ENCODE data around the gene PFDN1. TPM values are rescaled to one million over a fixed set of nuclear protein-coding genes. Genes with fewer than 3 reads are reported as not detected.

Gene PFDN1
- total and polyA plus RNA-seq, 9 of the 15 experiments (the other 6 are each of a cell fraction or from before 2014, with no cell fraction given) = 45.5 to 215 (median 78.0) TPM

DNA sequence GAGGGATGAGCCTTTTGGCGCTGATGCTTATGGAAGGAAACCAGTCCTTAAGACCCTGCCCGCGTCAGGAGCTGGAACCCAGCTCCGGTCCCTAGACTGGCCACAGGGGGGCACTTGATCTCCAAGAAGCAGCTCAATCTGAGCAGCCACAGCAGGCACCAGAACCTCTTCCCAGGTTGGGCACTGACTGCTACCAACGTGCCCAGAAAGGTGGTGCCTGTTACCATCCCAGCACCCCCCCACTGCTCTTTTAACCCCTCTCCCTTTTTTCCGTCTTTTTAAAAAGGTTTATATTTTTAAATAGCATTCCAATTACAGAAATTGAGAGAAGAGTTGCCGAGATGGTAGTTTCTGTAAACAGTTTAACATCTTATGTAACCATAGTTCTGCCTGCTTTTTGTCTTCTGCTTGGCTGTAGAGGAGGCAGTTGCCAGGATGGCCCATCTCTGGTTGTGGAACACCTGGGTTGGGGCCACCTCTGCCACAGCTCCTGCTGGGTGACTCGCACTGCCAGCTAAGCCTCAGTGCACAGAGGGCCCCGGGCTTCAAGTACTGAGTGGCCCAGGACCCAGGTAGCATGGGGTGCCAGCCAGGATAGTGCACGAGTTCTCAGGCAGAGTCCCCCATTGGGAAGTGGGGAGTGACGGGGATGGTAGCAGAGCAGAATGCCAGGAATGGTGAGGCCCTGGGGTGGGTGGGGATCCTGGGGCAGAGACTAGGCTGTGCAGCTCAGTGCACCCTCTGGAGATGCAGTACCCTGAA, 62.8 kb downstream of the PFDN1 start (continued):
- TF ChIP-seq, protein P1, sequence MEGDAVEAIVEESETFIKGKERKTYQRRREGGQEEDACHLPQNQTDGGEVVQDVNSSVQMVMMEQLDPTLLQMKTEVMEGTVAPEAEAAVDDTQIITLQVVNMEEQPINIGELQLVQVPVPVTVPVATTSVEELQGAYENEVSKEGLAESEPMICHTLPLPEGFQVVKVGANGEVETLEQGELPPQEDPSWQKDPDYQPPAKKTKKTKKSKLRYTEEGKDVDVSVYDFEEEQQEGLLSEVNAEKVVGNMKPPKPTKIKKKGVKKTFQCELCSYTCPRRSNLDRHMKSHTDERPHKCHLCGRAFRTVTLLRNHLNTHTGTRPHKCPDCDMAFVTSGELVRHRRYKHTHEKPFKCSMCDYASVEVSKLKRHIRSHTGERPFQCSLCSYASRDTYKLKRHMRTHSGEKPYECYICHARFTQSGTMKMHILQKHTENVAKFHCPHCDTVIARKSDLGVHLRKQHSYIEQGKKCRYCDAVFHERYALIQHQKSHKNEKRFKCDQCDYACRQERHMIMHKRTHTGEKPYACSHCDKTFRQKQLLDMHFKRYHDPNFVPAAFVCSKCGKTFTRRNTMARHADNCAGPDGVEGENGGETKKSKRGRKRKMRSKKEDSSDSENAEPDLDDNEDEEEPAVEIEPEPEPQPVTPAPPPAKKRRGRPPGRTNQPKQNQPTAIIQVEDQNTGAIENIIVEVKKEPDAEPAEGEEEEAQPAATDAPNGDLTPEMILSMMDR (IDR thresholded peaks at IDR 0.05 in 2 of 3, conservative IDR thresholded peaks at IDR 0.05 in 1 of 3; ENCODE audit: insufficient read depth in 2 of 3, low read depth in 1 of 3, low read length in 3 of 3) = peak; percentile 69 to 80 (median 79)
- TF ChIP-seq ZFPM2 (CRISPR knock-in tag; IDR thresholded peaks at IDR 0.05) (no peak), TSC22D4 (tag; IDR thresholded peaks at IDR 0.05) (no peak)
- TF ChIP-seq, protein P2, sequence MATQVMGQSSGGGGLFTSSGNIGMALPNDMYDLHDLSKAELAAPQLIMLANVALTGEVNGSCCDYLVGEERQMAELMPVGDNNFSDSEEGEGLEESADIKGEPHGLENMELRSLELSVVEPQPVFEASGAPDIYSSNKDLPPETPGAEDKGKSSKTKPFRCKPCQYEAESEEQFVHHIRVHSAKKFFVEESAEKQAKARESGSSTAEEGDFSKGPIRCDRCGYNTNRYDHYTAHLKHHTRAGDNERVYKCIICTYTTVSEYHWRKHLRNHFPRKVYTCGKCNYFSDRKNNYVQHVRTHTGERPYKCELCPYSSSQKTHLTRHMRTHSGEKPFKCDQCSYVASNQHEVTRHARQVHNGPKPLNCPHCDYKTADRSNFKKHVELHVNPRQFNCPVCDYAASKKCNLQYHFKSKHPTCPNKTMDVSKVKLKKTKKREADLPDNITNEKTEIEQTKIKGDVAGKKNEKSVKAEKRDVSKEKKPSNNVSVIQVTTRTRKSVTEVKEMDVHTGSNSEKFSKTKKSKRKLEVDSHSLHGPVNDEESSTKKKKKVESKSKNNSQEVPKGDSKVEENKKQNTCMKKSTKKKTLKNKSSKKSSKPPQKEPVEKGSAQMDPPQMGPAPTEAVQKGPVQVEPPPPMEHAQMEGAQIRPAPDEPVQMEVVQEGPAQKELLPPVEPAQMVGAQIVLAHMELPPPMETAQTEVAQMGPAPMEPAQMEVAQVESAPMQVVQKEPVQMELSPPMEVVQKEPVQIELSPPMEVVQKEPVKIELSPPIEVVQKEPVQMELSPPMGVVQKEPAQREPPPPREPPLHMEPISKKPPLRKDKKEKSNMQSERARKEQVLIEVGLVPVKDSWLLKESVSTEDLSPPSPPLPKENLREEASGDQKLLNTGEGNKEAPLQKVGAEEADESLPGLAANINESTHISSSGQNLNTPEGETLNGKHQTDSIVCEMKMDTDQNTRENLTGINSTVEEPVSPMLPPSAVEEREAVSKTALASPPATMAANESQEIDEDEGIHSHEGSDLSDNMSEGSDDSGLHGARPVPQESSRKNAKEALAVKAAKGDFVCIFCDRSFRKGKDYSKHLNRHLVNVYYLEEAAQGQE (IDR thresholded peaks at IDR 0.05; ENCODE audit: borderline replicate concordance) = peak; percentile 52; the same call in 1 of the 2 replicates
- TF ChIP-seq, protein P2 (CRISPR knock-in tag; IDR thresholded peaks at IDR 0.05; ENCODE audit: low read depth) = no peak
- TF ChIP-seq, protein P3, sequence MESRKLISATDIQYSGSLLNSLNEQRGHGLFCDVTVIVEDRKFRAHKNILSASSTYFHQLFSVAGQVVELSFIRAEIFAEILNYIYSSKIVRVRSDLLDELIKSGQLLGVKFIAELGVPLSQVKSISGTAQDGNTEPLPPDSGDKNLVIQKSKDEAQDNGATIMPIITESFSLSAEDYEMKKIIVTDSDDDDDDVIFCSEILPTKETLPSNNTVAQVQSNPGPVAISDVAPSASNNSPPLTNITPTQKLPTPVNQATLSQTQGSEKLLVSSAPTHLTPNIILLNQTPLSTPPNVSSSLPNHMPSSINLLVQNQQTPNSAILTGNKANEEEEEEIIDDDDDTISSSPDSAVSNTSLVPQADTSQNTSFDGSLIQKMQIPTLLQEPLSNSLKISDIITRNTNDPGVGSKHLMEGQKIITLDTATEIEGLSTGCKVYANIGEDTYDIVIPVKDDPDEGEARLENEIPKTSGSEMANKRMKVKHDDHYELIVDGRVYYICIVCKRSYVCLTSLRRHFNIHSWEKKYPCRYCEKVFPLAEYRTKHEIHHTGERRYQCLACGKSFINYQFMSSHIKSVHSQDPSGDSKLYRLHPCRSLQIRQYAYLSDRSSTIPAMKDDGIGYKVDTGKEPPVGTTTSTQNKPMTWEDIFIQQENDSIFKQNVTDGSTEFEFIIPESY (CRISPR knock-in tag; IDR thresholded peaks at IDR 0.05) = no peak

All from K562 (cell line).